Left hindlimb (tissue), 1 donor: ENCODE measurements around the gene CREBBP.

Source experiments
- DNase-seq: peaks from one replicate; pipeline ENCODE4 v3.0.0-alpha.2; 2018

CREBBP gene

DNA sequence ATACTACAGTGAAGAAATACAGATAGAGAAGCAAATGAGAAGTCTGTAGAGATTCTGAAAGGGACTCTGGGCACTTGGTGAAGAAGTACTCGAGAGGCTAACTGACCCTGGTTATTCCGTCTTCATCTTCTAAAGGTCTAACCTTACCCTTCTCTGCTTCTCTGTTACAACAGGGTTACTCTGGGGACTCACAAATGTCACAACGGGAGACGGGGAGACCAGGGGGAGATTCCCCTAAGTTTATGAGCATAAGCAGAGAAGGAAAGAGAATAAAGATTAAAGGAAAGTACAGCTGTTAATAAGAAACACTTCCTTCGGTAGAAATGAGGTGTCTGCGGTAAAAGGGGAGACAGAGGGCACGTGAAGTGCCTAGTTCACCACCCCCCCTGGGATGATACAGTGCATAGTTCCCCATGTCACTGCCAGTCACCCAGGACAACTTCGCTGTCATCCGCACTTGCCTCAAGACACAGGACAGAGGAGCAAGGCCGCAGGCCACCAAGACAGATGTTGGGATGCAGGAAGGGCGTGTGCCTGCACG lies 88.0 kb downstream of the CREBBP start:
- DNase-seq: no peak

DNA sequence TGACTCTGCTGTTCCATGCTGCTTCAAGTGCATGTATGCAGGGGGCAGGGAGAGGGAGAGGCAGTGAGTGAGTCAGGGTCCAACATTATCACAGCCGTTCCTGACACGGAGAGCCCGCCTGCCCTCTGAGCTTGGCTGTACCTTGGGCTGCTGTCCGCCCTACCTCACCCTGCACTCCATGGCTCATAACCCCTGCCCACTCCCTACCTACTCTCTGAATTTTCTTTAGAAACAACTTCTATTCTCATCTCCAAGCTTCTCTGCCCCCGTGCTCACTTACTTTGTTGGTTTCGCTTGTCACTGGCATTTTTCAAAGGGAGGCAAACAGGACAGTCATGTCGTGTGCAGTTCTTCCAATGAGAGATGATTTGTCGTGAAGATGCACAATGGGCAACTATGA lies 88.8 kb downstream of the CREBBP start:
- no peak for DNase-seq

DNA sequence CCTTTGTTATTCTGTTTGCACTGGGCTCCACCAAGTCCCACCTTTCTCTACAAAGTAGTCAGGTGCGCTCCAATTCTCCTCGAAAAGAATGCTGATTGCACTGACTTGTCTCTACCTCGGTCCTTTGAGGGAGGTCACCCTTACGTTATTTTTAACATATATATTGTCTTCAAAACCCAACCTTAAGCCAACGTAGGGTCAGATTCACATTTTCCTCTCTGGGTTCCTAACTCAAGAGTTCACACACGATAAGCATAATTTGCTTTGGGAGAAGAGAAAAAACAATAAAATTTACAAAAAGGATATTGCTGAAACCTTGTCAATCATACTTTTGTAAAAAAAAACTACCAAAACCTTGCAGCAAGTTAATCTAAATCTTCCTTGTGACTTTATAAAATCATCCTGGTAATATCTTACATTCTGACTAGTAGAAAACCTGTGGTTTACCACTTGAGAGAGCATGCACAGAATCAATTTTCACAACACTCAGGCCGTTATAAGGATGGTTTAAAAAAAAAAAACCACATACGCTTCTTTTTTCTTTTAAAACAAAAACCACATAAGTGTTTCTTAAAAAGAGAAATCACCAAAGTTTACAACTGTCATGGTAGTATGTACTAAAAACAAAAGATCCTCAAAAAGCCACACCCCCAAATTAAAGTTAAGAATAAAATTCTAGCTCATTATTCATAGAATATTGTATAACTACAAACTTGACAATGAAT lies 91.0 kb downstream of the CREBBP start:
- DNase-seq: no peak

DNA sequence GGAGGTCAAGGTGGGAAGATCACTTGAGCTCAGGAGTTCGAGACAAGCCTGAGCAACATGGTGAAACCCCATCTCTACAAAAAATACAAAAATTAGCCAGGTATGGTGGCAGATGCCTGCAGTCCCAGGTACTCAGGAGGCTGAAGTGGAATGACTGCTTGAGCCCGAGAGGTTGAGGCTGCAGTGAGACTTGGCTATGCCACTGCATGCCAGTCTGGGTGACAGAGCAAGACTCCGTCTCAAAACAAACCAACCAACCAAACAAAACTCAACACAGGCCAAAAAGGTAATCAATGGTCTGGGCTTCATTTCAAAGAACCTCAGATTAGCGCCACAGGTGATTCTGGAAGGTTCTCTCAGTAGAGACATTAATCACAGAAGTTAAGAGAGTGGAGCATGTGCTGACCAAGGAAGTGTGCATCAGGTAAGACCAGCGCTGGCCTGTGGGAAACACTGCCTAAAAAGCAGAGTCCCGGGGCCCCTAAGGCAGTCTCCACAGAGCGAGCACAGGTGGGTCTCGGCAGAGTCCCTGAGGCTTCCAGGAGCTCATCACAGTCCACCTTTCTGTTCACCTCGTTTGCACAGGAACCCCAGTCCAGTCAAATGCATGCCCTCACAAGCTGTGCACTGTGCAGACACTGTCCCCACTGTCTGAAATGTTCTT lies 91.7 kb downstream of the CREBBP start:
- no peak for DNase-seq

DNA sequence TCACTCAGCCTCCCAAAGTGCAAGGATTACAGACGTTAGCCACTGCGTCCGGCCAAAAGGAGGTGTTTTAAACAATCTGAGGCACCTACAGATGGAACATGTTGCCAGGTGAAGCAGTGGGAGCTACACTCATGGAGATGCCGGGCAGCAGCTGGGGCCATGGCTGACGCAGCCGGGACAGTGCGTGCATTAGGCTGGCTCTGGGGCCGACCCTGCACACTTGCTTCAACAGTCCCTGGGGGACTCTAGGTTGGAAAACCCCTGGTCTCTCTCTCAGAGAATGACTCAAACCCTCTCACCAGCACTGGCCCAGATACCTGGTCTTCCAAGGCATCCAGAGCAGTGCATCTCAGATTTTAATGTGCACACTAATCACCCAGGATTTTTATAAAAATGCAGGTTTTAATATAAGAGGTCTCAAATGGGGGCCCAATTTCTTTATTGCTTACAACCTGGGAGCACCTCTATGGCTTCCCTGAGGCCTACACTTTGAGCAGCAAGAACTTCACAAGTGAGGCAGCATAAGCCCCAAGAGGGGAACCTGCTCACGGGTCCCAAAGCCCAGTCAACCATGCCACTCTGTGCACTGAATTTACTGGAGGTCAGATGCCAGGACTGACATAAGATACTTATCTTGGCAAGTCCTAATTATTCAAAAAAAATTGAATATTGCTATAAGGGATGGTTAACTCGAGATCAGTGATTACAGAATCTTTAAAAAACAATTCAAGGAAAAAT lies 92.4 kb downstream of the CREBBP start:
- no peak for DNase-seq

DNA sequence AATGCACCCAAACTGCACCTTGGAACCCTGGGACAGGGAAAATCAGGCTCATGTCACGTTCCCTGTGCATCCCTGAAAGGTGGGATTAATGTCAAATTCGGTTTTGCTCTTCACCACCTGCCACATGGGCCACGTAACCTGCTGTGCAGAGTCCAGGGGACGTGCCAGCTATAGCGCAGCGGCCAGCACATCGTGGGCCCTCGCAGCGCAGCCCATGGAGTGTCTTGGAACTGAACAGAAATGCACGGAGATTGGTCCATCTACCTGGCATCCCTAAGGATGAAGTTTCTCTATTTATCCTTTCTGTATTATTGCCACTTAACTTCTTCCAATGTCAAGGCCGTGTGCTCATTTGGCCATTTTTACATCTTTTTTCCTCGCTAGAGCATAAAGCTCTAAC lies 95.1 kb downstream of the CREBBP start:
- no peak for DNase-seq

DNA sequence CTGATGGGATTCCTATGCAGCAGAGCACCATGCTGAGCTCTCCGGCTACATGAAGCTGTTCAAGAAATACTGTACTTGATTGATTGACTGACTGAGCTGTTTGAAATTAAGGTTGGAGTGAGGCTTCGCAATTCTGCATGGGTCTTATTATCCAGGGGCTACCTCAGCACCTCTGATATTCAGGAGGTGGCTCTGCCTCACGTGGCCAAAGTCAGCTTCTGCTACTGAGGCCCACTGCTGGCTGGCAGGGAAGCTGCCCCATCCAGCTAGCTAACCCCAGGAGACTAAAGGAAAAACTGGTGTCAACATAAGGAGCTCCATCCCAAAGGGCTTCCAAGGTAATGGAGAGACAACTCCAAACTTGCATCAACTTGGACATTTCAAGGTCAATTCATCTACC lies 97.0 kb downstream of the CREBBP start:
- DNase-seq: no peak

DNA sequence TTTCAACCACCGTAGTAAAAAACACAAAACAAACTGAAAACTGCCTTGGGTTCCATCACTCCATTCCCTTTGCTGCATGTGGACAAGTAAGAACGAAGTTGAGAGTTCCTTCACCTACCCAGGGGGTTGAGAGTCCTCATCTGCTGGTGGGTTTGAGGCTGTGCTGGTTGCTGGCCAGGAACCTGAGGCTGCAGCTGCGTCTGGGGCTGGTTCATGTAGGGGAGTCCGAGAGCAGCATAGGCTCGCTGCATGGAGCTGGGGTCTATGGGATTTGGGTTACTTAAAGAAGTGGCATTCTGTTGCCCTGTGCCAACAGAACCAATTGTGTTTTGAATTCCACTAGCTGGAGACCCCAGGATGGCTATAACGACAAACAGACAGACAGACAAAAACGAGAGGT lies 97.9 kb downstream of the CREBBP start:
- no peak for DNase-seq

DNA sequence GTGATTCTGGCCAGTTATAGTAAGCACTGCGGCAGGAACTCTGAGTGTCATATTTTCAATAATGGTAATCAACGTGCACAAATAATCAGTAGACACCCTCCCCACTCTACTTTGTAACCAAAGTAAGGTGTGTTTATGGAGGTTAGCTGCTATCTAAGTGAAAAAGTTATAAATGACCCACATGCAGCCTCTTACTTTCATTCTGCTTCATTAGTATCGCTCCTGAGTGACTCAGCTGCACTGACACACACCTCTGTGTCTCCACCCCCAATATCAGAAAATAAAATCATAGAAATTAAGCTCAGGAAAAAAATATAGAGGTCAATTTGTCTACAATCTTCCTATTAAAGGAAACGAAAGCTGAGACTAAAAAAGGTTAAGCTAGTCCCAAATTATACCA lies 99.1 kb downstream of the CREBBP start:
- no peak for DNase-seq

DNA sequence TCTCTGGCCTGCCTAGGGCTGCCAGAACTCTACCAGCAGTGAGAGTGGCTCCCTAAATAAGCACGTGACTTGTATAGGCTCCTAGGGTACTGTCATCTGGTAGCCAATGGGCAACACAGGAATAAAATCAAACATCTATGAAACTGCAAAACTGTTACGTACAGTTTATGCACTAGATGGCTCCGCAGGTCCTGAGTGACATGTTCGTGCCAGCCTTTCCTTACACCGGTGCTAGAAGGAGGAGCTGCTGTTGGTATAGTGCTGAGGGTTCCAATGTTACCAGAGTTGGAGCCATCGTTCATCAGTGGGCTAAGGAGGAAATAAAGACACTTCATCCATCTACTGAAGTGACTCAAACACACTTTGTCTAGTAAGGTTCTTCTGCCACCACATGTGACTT lies 99.9 kb downstream of the CREBBP start:
- DNase-seq: no peak

DNA sequence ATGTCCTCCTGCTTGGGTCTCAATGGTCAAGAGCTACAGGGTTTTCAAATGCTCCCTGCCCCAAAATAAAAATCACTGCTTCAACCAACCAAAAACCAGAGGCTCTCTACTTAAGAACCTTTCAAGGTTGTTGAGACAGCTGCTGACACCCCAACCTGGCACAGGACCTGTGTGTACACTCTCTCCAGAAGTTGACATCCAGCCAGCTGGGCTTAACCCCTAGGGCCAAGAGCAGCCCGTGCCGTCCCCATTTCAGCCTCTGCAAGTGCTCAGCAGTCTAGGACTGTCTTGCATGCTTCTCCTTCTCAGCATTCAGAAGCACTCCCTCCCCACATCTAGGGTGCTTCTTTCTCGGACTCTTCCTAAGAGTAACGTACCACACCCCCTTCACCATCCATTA lies 104.2 kb downstream of the CREBBP start:
- DNase-seq: no peak

DNA sequence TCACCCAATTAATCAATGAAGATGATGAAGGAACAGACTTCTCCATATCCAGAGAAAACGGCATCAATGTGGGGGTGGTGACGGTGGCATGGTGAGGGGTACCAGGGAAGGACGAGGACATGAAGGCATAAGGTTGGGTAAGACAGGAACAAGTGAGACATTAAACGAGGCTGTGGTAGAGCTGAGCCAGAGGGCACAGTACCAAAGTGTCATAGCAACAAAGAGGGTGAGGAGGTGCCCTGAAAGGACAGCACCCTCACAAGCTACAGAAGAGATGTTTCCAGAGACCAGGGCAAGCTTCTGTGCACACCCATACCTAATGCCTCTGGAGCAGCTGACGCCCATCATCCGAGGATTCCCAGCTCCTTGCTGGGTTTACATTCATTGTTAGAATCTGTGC lies 105.7 kb downstream of the CREBBP start:
- DNase-seq: no peak

DNA sequence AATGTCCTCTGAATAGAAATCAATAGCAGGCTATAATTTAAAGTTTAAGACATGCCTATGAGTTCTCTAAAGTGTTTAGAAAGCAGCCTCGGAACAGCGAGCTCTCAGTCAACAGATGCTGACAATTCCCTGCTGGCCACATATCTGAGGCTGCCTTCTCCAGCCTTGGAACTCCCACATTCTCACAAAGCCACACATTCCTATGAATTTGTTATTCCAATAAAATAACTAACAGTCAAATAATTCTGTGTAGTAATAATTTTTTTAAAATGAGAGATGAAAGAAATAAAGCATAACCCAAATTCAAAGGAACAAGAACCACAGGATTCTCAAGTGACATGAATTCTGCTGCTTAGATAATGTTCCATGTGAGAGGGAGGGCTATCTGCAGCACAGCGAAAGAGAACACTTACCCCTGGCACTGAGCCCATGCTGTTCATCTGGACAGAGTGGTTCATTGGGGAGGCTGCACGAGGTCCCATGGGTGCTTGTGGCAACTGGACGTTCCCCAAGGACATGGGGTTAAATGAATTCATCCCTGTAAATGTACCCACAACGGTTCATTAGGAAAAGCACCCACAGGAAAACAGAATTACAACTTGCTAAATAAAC lies 106.3 kb downstream of the CREBBP start:
- no peak for DNase-seq

DNA sequence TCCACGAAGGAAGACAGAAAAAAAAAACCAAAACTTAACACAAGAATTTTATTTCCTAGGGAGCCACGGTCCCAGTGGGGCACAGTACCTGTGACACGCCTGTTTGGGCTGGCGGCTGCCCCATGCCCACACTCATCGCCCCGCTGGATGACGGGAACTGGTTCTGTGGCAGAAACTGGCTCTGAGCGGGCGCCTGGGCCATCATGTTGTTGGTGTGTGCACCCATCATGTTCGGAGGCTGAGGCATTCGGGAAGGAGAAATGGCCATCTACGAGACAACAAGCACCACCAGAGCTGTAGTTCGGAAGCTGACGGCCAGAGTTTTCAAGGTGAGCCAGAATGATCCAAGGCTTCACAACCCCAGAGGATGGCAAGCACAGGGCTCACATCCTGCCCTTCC lies 106.8 kb downstream of the CREBBP start:
- no peak for DNase-seq

DNA sequence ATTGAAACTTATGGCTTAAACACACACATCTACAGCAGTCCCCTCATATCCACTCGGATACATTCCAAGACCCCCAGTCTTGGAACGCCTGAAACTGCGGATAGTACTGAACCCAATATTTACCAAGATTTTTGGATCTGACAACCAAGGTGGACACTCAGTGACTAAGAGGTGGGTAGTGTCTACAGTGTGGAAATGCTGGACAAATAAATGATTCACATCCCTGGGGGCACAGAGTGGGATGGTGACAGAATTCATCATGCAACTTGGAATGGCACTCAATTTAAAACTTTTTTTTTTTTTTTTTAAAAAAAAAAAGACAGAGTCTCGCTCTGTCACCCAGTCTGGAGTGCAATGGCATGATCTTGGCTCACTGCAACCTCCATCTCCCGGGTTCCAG lies 109.0 kb downstream of the CREBBP start:
- no peak for DNase-seq

DNA sequence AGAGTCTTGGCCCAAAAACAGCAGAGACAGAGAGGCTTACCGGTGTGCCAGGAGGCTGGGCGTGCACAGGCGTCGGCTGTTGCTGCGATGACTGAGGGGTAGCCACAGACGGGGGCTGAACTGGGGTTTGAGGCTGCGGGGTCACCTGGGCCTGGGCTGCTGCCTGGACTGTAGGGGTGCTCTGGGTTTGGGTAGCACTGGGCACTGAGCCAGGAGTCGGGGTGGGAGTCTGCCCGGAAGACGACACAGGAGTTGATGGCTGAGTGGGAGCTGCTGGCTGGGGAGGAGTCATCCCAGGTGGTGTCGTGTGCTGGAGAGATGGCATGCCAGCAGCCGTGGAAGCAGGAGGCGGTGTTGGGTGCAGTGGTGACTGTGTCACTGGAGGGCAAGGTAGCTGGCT lies 110.0 kb downstream of the CREBBP start:
- no peak for DNase-seq

DNA sequence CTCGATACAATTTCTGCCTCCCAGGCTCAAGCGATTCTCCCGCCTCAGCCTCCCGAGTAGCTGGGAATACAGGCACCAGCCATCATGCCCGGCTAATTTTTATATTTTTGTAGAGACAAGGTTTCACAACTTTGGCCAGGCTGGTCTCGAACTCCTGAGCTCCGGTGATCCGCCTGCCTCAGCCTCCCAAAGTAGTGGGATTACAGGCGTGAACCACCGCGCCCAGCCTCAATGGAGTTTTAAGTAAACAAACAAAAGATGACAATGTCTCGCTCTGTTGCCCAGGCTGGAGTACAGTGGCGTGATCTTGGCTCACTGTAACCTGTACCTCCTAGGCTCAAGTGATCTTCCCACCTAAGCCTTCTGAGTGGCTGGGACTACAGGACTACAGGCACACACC lies 110.6 kb downstream of the CREBBP start:
- DNase-seq: no peak

DNA sequence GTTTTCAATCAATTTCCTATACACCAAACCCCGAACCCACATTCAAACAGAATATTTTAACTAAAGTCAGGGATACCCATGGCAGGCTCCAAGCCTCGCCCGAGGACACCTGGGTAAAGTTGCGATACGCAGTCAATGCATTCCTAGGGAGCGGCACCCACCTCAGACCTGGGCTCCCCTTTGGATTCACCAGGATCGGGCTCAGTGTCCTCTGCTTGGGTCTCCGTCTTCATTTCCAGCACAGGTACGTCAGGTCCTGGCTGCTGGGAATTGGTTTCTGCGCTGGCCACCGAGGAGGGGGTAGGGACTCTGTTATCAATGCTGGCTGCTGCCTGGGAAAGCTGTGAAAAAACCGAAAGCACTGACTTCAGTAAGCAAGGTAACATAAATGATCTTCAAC lies 111.5 kb downstream of the CREBBP start:
- no peak for DNase-seq

DNA sequence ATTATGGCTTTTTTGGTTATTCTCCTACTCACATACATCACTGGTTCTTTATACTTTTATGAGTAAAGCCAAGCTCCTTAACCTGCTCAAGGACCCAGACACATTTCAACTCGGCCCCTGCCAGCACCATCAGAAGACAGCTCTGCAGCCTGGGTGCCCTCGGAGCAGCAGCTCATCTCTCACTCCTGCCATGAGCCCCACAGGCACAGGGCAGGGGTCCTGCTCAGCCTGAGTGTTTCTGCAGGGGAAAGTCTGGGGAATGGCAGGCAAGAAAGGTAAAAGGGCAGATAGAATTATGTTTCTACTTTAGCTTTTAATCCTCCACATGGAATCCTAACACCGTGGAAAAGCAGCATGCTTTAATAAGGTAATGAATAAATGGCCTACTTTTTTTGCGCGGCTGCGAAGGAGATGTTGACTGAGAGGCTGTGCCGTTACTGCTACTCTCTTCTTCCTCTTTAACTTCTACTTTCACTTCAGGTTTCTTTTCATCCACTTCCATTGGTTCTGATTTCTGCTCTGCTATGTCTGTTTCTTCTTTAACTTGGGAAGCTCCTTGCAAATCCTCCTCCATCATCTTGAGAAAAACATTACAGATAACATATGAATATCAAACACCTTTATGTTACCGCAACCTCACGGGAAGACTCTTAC lies 113.1 kb downstream of the CREBBP start:
- no peak for DNase-seq

DNA sequence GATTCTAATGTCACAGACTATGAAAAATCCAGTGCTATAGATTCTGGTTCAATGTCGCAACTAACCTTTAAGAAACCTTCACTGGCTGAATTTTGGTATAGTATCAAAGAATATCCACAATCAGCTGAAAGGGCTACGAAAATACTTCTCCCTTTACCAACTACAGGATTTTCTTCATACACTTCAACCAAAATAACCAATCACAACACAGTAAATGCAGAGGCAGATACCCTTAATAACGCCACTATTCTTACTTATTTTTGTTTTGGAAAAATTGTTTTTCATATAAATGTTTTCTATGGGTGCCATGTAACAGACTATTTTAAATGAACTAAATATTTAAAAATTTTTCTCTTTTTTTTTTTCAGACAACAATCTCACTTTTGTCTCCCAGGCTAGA lies 114.3 kb downstream of the CREBBP start:
- no peak for DNase-seq

DNA sequence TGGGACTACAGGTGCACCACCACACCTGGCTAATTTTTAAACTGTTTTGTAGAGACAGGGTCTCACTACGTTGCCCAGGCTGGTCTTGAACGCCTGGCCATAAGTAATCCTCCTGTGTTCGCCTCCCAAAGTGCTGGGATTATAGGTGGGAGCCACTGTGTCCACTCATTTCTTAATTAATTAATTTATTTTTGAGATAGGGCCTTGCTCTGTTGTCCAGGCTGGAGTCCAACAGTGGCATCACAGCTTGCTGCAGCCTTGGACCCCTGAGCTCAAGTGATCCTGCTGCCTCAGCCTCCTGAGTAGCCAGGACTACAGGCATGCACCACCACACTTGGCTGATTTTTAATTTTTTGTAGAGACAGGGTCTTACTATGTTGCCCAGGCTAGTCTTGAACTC lies 116.1 kb downstream of the CREBBP start:
- no peak for DNase-seq

DNA sequence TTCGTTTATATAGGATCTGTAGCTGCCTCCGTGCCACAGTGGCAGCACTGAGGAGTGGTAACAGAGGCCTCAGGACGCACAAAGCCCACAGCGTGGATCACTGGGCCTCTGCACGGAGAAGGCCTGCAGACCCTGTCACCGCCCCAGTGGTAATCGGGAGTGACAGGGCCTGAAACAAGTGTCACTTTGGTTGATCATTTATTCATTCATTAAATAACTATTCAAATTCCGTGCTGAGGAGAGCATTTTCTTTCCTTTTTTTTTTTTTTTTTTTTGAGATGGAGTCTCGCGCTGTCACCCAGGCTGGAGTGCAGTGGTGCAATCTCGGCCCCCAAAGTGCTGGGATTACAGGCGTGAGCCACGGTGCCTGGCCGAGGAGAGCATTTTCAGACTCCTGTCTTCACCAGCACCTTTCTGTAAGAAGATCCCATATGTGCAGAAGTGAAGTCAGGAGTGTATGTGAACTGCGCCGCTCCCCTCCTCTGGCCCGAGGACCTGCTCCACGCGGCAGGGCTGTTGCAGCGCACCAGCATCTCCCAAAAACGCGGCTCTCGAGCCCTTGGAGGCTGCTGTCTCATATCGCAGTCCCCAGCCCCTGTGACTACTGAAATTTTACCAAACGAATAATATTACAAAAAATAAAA lies 118.3 kb downstream of the CREBBP start:
- DNase-seq: no peak
